Prostate gland (tissue), 2 donors: ENCODE data around the gene RPL27A. TPM values are rescaled to one million over a fixed set of nuclear protein-coding genes. Genes with fewer than 3 reads are reported as not detected.
A peak's percentile ranks its signal among the peaks of the same experiment; 100 is the strongest.

Source experiments
- DNase-seq: peaks from one replicate; pipeline ENCODE4 v3.0.0-alpha.2; 2019; ENCODE audit warnings: low spot score
- H3K27ac ChIP-seq, 2 donors: fragments of 200-600 bp; sonication (generic); 2 replicates each; pipeline ENCODE4 v1.5.1; 2017 to 2019
- H3K27me3 ChIP-seq: fragments of 200-600 bp; sonication (generic); replicated peaks from 2 replicates; pipeline ENCODE4 v1.5.1; 2019; ENCODE audit not compliant: insufficient read depth
- H3K36me3 ChIP-seq, 2 donors: fragments of 200-600 bp; sonication (generic); 1 replicate in 1 of 2; 2 replicates in 1 of 2; pipeline versions ENCODE4 v1.5.1 to v1.8.1; 2017 to 2019
- H3K4me1 ChIP-seq: fragments of 200-600 bp; sonication (generic); replicated peaks from 2 replicates; pipeline ENCODE4 v1.5.1; 2019
- H3K4me3 ChIP-seq, 2 donors: fragments of 200-600 bp; sonication (generic); 2 replicates each; pipeline ENCODE4 v1.5.1; 2017 to 2019
- H3K9me3 ChIP-seq: fragments of 200-600 bp; sonication (generic); 2 replicates; pipeline ENCODE4 v1.5.1; 2017
- CTCF ChIP-seq, 4 experiments: fragments of 200-600 bp in 2 of 4; fragments of 450-650 bp in 2 of 4; sonication (generic) in 2 of 4; IDR thresholded peaks; 1 replicate in 3 of 4; 2 replicates in 1 of 4; pipeline ENCODE4 v1.5.1; 2016 to 2019; ENCODE audit warnings: antibody characterized with exemption in 4 of 4, mild to moderate bottlenecking in 2 of 4, moderate library complexity in 2 of 4
- POLR2A ChIP-seq: fragments of 450-650 bp; IDR thresholded peaks from one replicate; pipeline ENCODE4 v1.6.1; 2016; ENCODE audit warnings: antibody characterized with exemption, mild to moderate bottlenecking
- POLR2AphosphoS5 ChIP-seq: sonication (generic); formaldehyde crosslinking; IDR thresholded peaks from one replicate; pipeline ENCODE4 v1.6.1; 2017; ENCODE audit warnings: antibody characterized with exemption
- WGBS: methylation state at CpG from one replicate; pipeline ENCODE4 v1.1.5; 2018; 5-methylcytosine and 5-hydroxymethylcytosine counted together
- intact Hi-C: fragments of 100-400 bp; cut with DNase I; formaldehyde crosslinking; loops from one replicate; pipeline ENCODE4 v1.14.2; 2022
- total RNA-seq, 2 donors: library from RNA; depleted of rRNA; stranded (reverse); fragments of >200 nt; gene quantifications; one replicate each; pipeline ENCODE4 v1.1.0, GENCODE V29; 2016

Gene RPL27A
- total RNA-seq, 2 donors from 2014 or later: 693 to 1,360 TPM

- TF ChIP-seq POLR2A: peak; percentile 49
- TF ChIP-seq CTCF (IDR thresholded peaks at IDR 0.05): peak in 2 of 4 experiments; percentile 34 to 37
- peak; percentile 98 for TF ChIP-seq POLR2AphosphoS5
- intact Hi-C loops: no loop called here
- Histone ChIP-seq H3K27me3 (no peaks in the 10 kb centered on the region), H3K27ac (peak overlapping the region; percentile 73 to 82), H3K36me3 (peaks cover 0 to 19% of the 10 kb centered on the region in 2 donors), H3K9me3 (no peaks in the 10 kb centered on the region), H3K4me1 (peaks cover 7% of the 10 kb centered on the region), H3K4me3 (peak overlapping the region; percentile 42 to 57)
- WGBS: 2% methylated on average over 56 of the region's 56 CpGs
- peak; percentile 90 for DNase-seq
These were observed 6.1 kb downstream of the RPL27A start for GRCh38 chr11:8688414-8689362.

DNA sequence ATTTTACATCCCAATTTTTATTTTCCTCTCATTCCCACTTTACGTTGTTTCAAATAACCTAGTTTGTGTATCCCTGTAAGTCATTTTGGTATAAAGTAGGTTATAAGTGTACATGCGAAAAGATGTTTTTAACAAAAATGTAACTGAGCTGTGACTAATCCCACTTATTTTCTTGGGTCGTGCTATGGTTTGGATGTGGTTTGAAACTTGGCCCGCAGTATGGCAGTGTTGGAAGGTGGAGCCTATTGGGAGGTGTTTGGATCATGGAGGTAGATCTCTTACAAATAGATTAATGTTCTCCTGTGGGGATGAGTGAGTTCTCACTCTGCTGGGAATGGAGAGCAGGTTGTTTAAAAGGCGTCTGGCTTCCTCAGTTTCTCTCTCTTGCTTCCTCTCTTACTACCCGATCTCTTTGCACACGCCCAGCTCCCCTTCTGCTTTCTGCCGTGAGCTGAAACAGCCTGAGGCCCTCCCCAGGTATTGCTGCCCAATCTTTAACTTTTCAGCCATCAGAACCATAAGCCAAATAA is 7.2 kb downstream of the RPL27A start:
- Histone ChIP-seq H3K36me3 (peaks cover 0 to 19% of the 10 kb centered on the region in 2 donors), H3K27me3 (no peaks in the 10 kb centered on the region), H3K4me3 (no peak overlapping the region), H3K27ac (no peak overlapping the region), H3K4me1 (no peaks in the 10 kb centered on the region), H3K9me3 (no peaks in the 10 kb centered on the region)
- TF ChIP-seq CTCF (IDR thresholded peaks at IDR 0.05) (no peak), POLR2A (no peak), POLR2AphosphoS5 (no peak)
- 84% methylated on average over 8 of the region's 8 CpGs for WGBS
- DNase-seq: no peak
- intact Hi-C loops: no loop called here

DNA sequence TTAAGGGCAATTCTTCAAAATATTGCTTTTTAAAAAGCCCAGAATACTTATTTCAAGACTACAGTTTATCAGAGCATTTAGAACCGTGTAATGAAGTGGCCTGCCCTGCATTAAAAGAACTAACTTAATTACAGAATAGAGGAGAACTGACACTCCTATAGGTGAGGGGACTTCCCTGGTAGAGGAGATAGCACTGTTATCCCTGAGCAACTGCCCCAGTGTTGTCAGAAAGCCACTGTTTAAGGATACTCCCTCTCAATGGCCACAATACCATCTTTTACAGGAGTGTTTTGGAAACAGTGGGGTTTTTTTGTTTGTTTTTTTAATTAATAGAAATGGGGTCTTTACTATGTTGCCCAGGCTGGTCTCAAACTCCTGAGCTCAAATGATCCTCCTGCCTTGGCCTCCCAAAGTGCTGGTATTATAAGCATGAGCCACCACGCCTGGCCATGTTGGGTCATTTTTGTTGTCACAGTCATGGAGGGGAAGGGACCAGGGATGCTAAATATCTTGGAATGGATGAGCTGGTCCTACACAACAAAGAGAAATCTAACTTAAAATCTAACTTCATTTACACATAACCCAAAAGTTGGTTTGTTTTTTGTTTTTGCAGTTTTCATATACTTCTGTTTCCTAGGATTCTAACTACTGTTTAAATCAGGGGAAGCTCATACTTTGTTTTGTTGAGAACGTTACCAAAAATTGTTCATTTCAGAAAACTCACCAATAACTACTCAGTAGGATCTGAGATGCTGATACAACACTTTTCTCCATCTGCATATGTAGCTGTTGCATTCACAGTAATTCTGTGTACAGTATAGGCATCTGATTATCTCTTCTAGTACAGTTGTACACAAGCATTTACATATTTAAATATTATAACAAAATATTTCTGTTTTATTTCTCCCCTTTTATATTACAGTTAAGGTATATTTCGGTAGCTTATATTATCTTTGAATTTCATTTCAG is 8.1 kb downstream of the RPL27A start:
- no peak for TF ChIP-seq CTCF (IDR thresholded peaks at IDR 0.05)
- TF ChIP-seq POLR2AphosphoS5: no peak
- TF ChIP-seq POLR2A: no peak
- Histone ChIP-seq H3K27ac (no peak overlapping the region), H3K9me3 (no peaks in the 10 kb centered on the region), H3K27me3 (no peaks in the 10 kb centered on the region), H3K4me3 (no peak overlapping the region), H3K4me1 (no peaks in the 10 kb centered on the region), H3K36me3 (peaks cover 4 to 10% of the 10 kb centered on the region in 2 donors)
- intact Hi-C loops: no loop called here
- DNase-seq: no peak
- WGBS: 81% methylated on average over 4 of the region's 4 CpGs

GRCh38 chr11:8691601-8692000 is 9.0 kb downstream of the RPL27A start:
- no peak for DNase-seq
- no peak overlapping the region for H3K27ac ChIP-seq
- H3K4me1 ChIP-seq: no peaks in the 10 kb centered on the region
- H3K9me3 ChIP-seq: no peaks in the 10 kb centered on the region
- WGBS: 93% methylated on average over 6 of the region's 6 CpGs
- intact Hi-C loops: no loop called here
- H3K36me3 ChIP-seq: peaks cover 1 to 5% of the 10 kb centered on the region in 2 donors
- H3K4me3 ChIP-seq: no peak overlapping the region
- TF ChIP-seq POLR2AphosphoS5 (no peak), POLR2A (no peak), CTCF (IDR thresholded peaks at IDR 0.05) (no peak)
- no peaks in the 10 kb centered on the region for H3K27me3 ChIP-seq
